WERI-Rb-1 (cell line): ENCODE measurements around the gene ADISSP.

Source experiments
- DNase-seq: peaks from one replicate; pipeline ENCODE4 v3.0.0-alpha.2; 2020
- H3K27ac ChIP-seq: fragments of 250-450 bp; sonication (Bioruptor Pico); 2 replicates; pipeline ENCODE4 v1.5.1; 2020; ENCODE audit warnings: mild to moderate bottlenecking, moderate library complexity
- H3K27me3 ChIP-seq: fragments of 250-450 bp; sonication (Bioruptor Pico); 2 replicates; pipeline ENCODE4 v1.5.1; 2021; ENCODE audit warnings: mild to moderate bottlenecking, low read depth, moderate library complexity; ENCODE audit not compliant: insufficient read depth, severe bottlenecking
- H3K36me3 ChIP-seq: fragments of 250-450 bp; sonication (Bioruptor Pico); 2 replicates; pipeline ENCODE4 v1.5.1; 2020; ENCODE audit warnings: mild to moderate bottlenecking, moderate library complexity
- H3K4me3 ChIP-seq: 2 replicates; pipeline ENCODE4 v1.5.1; 2011; ENCODE audit warnings: low read depth, mild to moderate bottlenecking, control low read depth, low read length
- H3K9me3 ChIP-seq: fragments of 250-450 bp; sonication (Bioruptor Pico); 2 replicates; pipeline ENCODE4 v1.5.1; 2021; ENCODE audit warnings: mild to moderate bottlenecking, moderate library complexity; ENCODE audit not compliant: severe bottlenecking
- TF ChIP-seq, protein P1 (sequence below): IDR thresholded peaks from 2 replicates; pipeline ENCODE4 v1.5.1; 2011; ENCODE audit warnings: low read depth, mild to moderate bottlenecking, control low read depth, inconsistent platforms, low read length

ADISSP gene

DNA sequence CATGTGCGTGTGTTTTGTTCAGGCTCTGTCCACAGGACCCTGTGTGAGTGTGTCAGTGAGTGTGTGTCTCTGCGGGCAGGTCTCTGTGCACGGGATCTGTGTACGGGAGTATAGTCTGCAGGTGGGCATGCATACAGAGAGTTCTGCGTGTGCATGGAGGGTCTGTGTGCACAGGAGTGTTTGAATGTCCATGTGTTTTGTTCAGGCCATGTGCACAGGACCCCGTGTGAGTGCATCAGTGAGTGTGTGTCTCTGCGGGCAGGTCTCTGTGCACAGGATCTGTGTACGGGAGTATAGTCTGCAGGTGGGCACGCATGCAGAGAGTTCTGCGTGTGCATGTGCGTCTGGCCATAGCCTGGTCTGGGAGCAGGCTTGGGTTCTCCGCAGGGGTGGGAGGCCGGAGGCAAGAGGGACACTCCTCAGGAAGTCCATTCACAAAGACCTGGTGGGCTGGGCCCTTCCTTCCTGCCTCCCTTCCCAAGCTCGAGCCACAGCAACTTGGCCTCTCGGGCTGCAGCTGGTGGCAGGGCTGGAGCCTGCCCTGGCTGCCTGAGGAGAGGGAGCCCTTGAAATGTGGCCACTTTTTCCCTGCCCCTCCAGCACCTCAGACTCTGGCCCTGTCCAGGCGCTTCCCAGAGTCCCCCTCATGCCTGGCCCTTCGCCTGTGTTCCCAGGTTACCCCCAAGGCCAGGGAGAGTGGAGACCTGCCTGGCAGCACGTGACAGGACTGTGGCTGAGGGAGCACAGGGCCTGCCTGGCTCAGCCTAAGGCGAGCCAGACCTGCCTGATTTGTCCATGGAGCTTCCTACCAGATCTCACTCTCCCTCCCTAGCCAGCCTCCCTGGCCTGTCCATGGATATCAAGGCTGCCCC lies 28.3 kb downstream of the ADISSP start:
- Histone ChIP-seq H3K9me3 (no peaks in the 10 kb centered on the region), H3K4me3 (no peak overlapping the region), H3K27ac (no peak overlapping the region), H3K36me3 (no peaks in the 10 kb centered on the region), H3K27me3 (no peaks in the 10 kb centered on the region)
- TF ChIP-seq, protein P1, sequence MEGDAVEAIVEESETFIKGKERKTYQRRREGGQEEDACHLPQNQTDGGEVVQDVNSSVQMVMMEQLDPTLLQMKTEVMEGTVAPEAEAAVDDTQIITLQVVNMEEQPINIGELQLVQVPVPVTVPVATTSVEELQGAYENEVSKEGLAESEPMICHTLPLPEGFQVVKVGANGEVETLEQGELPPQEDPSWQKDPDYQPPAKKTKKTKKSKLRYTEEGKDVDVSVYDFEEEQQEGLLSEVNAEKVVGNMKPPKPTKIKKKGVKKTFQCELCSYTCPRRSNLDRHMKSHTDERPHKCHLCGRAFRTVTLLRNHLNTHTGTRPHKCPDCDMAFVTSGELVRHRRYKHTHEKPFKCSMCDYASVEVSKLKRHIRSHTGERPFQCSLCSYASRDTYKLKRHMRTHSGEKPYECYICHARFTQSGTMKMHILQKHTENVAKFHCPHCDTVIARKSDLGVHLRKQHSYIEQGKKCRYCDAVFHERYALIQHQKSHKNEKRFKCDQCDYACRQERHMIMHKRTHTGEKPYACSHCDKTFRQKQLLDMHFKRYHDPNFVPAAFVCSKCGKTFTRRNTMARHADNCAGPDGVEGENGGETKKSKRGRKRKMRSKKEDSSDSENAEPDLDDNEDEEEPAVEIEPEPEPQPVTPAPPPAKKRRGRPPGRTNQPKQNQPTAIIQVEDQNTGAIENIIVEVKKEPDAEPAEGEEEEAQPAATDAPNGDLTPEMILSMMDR = no peak
- no peak for DNase-seq

DNA sequence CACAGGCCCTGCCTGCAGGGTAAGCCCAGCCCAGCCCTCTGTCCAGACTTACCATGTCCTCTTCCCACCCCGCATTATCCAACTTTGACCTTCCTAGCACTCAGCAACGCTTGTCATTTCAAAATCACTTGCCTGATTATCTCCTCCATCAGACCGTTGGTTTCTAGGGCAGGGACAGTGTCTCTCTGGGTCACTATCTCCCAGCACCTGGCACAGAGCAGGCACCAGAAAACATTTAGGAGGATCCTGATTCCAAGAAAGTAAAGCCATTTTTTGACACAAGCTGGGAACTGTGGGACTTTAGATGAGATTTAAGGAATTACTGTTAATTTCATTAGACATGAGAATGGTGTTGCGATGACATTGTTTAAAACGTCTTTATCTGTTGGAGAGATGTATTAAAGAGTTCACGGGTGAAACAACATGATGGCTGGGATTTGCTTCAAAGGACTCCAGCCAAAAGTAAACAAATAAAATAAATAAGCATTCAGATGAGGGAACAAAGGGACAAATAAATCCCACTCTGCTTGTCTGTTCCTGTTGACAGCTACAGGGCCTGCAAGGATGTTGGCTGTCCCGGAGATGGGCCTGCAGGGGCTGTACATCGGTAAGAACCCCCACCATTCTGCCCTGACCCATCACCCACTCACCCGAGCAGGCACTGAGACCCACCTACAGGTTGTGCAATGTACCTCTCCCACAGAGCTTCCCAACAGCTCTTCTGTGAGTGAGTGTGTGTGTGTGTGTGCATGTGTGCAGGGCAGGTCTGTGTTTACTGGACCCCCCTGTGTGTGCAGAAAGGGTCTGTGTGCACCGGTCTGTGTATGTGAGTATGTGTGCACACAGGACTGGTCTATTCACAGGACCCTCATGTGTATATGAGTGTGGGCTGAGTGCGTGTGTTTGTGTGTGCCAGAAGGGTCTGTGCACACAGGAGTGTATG lies 29.2 kb downstream of the ADISSP start:
- Histone ChIP-seq H3K4me3 (no peak overlapping the region), H3K27me3 (no peaks in the 10 kb centered on the region), H3K9me3 (no peaks in the 10 kb centered on the region), H3K27ac (peak overlapping the region; percentile 56), H3K36me3 (no peaks in the 10 kb centered on the region)
- DNase-seq = peak; percentile 47
- TF ChIP-seq, protein P1 = no peak

DNA sequence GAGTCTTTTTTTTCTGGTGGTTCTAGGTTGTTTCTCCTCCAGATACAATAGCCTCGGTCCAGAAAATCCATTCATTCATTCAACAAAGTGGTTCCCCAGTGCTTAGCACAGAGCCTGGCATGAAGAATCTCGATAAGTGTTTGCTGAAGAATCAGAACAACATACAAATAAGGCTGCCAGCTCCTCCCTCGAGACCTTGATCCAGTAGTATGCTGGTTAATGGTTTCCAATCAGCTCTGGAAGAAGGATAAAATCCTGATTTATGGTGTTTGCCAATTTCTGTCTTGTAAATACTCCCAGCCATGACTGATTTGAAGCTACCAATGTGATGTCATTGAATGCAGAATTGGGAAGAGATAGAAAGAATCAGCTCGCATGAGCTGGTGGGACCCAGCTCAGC lies 31.8 kb downstream of the ADISSP start:
- TF ChIP-seq, protein P1 = no peak
- no peaks in the 10 kb centered on the region for H3K36me3 ChIP-seq
- H3K27me3 ChIP-seq = no peaks in the 10 kb centered on the region
- no peak for DNase-seq
- H3K4me3 ChIP-seq = no peak overlapping the region
- no peak overlapping the region for H3K27ac ChIP-seq
- H3K9me3 ChIP-seq = no peaks in the 10 kb centered on the region

DNA sequence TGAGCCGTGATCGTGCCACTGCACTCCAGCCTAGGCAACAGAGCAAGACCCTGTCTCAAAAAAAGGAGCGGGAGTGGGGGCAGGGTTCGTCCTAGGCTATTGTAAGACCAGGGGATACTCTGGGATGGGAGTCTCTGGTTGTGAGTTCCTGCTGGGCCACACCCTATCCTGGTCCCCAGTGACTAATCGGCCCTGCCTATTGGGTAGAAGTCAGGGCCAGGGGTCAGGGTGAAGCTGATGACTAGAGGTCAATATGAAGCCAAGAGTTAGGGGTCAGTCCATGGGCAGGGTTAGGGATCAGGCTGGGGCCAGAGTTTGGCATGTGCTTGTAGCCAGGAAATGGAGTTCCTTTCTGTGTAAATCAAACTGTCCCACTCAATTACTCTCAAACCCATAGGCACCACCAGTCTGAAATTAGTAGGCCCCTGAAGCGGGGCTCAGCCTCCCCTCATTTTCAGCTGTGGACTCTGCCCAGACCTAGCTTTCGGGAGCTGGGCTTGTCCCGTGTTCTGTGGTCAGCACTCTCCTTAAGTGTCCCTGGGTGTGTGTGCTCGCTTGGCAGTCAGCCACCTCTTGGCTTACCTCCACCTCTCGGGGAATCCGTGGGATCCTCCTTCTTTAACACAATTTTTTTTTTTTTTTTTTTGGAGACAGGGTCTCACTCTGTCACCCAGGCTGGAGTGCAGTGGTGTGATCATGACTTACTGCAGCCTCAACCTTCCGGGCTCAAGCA lies 33.3 kb downstream of the ADISSP start:
- H3K27me3 ChIP-seq = no peaks in the 10 kb centered on the region
- H3K27ac ChIP-seq = no peak overlapping the region
- H3K9me3 ChIP-seq = no peaks in the 10 kb centered on the region
- TF ChIP-seq, protein P1 = no peak
- no peak overlapping the region for H3K4me3 ChIP-seq
- DNase-seq = no peak
- no peaks in the 10 kb centered on the region for H3K36me3 ChIP-seq

DNA sequence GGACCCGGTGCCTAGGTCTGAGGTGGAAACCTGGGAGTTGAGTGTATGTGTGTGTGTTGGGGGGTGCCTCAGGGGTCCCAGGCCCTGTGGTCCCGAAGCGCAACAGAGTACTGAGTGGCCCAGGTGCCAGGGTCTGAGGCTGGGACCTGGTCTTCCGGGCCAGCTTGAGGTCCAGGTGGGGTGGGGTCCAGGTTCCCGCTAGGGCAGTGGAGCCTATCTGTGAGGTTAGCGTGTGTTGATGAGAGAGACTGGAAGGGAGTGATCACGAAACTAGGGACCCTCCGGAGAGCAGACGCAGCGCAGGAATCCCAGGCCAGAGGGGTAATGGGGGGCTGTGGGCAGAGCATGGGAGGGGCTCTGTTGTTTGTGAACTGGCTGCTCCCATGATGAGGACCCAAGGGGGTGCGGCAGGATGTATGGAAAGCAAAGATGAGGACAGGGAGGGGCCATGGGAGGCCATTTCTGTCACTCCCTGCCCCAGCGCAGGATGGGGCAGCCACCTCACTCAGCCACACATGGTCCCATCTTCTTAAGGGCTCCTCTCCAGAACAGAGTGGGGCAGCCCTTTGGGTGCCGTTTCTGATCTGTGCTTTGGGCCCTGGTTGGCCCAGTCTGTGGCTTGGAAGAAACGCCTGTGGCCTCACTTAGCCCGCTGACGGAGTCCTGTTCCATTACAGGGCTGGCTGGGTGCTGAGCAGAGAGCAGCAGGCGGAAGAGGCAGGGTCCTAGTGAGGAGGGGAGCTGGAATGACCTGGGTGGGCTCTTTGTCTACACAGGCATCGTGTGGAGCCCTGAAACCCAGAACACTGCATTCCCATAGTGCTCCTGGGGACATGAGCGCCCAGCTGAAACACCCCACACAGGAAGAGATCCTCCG lies 34.2 kb downstream of the ADISSP start:
- Histone ChIP-seq H3K9me3 (no peaks in the 10 kb centered on the region), H3K27ac (no peak overlapping the region), H3K36me3 (no peaks in the 10 kb centered on the region), H3K27me3 (no peaks in the 10 kb centered on the region), H3K4me3 (no peak overlapping the region)
- DNase-seq = no peak
- TF ChIP-seq, protein P1 = no peak
